Measurements from ENCODE around the gene FAM168B.

FAM168B gene

GRCh38 chr2:131040661-131041401 is 52.4 kb downstream of the FAM168B start:
- in situ Hi-C loops (cut with MboI; ENCODE audit: low sequenced_read_pairs), result no loop called here

- in situ Hi-C loops (cut with MboI; ENCODE audit: low sequenced_read_pairs), result no loop called here
These were observed 53.2 kb downstream of the FAM168B start for GRCh38 chr2:131039908-131040660.

- in situ Hi-C loops (cut with MboI; ENCODE audit: low sequenced_read_pairs), result no loop called here
These were observed 53.7 kb downstream of the FAM168B start for GRCh38 chr2:131039535-131039907.

- in situ Hi-C loops (cut with MboI; ENCODE audit: low sequenced_read_pairs), result no loop called here
These were observed 54.2 kb downstream of the FAM168B start for GRCh38 chr2:131039101-131039440.

DNA sequence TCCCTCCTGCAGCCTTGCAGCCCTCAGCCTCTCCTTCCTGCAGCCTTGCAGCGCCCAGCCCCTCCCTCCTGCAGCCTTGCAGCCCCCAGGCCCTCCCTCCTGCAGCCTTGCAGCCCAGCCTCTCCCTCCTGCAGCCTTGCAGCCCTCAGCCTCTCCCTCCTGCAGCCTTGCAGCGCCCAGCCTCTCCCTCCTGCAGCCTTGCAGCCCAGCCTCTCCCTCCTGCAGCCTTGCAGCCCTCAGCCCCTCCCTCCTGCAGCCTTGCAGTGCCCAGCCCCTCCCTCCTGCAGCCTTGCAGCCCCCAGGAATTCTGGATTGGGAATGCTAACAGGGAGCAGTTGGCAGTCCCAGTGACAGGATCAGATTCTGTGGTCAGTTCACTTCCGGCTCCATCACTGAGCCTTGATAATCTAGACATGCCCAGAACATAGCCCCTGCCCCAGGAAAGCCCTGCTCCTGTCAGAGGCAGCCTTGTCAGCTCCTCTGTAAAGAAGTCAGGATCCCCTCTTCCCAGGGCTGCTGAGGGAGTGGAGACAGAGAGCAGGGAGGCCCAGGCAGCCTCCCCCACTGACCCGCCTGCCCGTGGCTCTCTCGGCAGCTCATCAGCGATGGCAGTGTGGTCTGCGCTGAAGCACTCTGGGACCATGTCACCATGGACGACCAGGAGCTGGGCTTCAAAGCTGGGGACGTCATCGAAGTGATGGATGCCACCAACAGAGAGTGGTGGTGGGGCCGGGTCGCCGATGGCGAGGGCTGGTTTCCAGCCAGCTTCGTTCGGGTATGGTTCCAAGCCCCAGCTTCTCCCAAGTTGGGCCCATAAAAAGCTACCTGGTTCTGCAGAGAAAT is 54.8 kb downstream of the FAM168B start:
- in situ Hi-C loops (cut with MboI; ENCODE audit: low sequenced_read_pairs), result no loop called here

GRCh38 chr2:131037398-131038257 is 55.6 kb downstream of the FAM168B start:
- in situ Hi-C loops (cut with MboI; ENCODE audit: low sequenced_read_pairs), result no loop called here

- in situ Hi-C loops (cut with MboI; ENCODE audit: low sequenced_read_pairs), result no loop called here
These were observed 56.4 kb downstream of the FAM168B start for GRCh38 chr2:131036696-131037397.

DNA sequence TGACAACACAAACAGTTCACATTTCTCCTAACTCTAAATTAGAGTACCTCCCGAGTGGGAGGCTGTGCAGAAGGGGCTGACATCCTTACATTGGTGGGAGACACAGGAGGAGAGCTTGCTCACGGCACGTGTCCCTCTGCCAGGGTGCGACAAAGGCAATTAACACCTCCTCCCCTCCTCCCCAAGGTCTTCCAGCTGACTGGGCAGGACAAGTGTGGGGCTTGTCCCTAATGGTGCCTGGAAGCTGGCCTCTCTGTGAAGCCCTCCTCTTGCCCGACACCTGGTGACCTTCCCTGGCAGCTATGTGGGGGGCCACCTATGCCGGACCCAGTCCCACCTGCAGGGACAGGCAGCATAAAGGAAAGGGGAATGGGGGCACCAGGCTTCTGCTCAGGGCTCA is 57.0 kb downstream of the FAM168B start:
- in situ Hi-C loops (cut with MboI; ENCODE audit: low sequenced_read_pairs), result no loop called here

GRCh38 chr2:131035826-131036231 is 57.4 kb downstream of the FAM168B start:
- in situ Hi-C loops (cut with MboI; ENCODE audit: low sequenced_read_pairs), result no loop called here

DNA sequence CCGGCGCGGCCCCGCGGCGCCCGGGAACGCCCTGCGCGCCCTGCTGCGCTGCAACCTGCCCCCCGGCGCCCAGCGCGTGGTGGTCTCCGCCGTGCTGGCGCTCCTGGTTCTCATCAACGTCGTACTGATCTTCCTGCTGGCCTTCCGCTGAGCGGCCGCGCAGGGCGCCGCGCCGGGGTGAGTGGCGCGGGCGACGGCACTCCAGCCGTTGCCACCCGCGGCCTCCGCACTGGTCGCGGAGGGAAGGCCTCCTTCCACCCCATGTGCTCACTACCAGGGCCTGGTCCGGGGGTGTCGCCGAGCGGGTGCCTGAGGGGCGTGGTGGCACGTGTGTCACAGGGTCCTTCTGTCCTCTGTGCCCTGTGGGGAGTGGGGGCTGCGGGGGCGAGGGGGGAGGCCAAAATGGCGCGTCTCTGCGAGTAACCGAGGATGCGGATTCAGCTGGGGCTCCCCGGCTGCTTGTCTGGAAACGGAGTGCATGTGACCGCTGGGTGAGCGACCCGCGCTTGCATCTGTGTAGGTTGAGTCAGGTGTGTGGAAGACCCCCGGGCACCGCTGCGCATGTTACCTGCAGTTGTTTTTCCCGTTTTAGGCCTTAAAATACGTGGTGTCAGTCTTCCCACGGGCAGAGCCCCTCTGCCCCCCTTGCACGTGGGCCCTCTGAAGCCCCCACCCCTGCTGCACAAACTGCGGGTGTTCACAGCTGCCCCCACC is 58.0 kb downstream of the FAM168B start:
- in situ Hi-C loops (cut with MboI; ENCODE audit: low sequenced_read_pairs), result no loop called here

DNA sequence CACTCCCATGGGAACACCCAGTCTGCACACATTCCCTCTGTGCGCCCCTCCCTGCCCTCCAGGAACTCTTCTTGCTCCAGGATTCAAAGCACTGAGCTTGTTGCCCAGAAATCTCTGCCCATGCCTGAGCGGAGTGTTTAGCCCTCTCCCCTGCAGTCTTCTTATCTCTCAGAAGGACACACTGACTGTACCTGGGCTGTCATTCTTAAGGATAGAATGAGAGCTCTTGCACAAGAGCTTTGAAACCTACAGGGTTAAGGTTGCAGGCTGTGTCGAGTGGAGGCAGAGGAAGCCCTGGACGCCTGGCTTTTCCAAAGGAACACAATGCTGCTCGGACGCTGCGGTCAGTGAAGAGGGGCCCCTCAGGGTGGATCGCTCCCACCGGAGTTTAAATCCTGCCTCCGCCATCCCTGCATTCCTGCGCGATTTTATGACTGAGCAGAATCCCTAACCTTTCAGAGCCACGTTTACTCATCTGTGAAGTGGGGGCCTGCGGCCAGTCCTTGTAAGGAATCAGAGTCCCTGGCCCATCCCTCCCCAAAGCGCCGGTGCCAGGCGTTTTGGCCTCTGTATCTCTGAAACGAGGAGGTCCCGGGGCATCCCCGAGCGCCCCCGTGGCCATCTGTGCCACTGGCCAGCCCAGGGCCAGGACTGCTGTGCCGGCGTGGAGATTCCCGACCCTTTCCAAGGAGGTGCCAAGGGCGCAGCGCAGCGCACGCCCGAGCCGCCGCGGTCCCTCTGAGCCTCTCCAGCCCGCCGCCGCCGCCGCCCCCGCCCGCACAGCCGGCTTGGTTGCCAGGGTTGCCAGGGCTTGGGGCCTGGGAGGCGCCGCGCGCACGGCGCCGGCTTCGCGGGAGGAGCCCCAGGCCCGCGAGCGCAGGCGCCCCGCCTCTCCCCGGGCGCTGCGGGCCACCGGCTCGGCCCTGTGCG is 58.9 kb downstream of the FAM168B start:
- in situ Hi-C loops (cut with MboI; ENCODE audit: low sequenced_read_pairs), result no loop called here

- in situ Hi-C loops (cut with MboI; ENCODE audit: low sequenced_read_pairs), result no loop called here
These were observed 59.5 kb downstream of the FAM168B start for GRCh38 chr2:131033786-131034121.

- in situ Hi-C loops (cut with MboI; ENCODE audit: low sequenced_read_pairs), result no loop called here
These were observed 60.8 kb downstream of the FAM168B start for GRCh38 chr2:131032393-131032836.

DNA sequence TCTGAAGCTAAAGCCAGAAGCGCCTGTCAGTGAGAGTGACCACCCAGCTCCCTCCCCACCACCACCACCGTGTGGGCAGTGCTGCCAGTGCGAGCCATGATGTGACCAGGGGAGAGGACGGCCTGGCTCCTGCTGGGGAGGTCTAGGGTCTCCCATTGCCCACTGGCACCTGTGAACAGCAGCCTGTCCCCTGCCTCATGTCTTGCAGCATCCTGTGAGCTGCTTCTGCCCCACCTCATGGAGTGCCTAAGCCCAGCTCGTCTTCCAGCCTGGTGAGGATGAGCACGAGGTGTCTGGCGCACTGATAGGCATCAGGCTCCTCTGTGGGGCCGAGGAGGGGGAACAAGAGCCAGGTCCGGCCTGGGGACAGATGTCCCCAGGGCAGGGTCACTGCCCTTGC is 61.4 kb downstream of the FAM168B start:
- in situ Hi-C loops (cut with MboI; ENCODE audit: low sequenced_read_pairs), result no loop called here

DNA sequence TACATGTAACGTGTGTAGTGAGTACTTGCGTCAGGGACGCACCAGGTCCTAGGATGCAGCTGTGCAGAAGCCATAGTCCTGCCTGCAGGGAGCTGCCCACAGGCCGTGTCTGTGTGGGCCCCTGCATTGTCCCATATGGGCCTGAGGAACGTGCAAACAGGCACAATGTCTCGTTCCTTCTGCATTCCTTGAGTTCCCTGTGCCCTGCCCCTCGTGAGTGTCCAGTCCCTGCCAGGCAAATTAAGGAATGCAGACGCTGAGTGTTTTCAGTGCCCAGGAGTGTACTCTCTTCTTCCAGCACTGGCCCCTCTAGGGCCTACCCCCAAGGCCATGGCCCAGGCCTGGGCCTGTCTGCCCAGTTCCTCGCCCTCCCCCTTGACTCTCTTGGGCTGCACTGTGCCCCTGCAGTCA is 61.8 kb downstream of the FAM168B start:
- in situ Hi-C loops (cut with MboI; ENCODE audit: low sequenced_read_pairs), result no loop called here

GRCh38 chr2:131030478-131030971 is 62.7 kb downstream of the FAM168B start:
- in situ Hi-C loops (cut with MboI; ENCODE audit: low sequenced_read_pairs), result no loop called here

GRCh38 chr2:131029812-131030211 is 63.4 kb downstream of the FAM168B start:
- in situ Hi-C loops (cut with MboI; ENCODE audit: low sequenced_read_pairs), result no loop called here
